PC-3 (cell line): ENCODE data around the gene KCNK16.

Experiments used
- EZH2 ChIP-seq: fragments of 300-600 bp; sonication (generic); IDR thresholded peaks from one replicate; pipeline ENCODE4 v1.6.1; 2017; ENCODE audit warnings: antibody characterized with exemption, mild to moderate bottlenecking, low read length; ENCODE audit not compliant: unreplicated experiment
- EZH2phosphoT487 ChIP-seq: fragments of 300-600 bp; sonication (generic); IDR thresholded peaks from 2 replicates; pipeline ENCODE4 v1.6.1; 2018; ENCODE audit warnings: mild to moderate bottlenecking, antibody characterized with exemption, low read length, borderline replicate concordance
- TF ChIP-seq, protein P1 (sequence below): fragments of 300-600 bp; sonication (generic); conservative IDR thresholded peaks from 2 replicates; pipeline ENCODE4 v1.5.1; 2017; ENCODE audit warnings: antibody characterized with exemption, low read depth, mild to moderate bottlenecking, low read length

DNA sequence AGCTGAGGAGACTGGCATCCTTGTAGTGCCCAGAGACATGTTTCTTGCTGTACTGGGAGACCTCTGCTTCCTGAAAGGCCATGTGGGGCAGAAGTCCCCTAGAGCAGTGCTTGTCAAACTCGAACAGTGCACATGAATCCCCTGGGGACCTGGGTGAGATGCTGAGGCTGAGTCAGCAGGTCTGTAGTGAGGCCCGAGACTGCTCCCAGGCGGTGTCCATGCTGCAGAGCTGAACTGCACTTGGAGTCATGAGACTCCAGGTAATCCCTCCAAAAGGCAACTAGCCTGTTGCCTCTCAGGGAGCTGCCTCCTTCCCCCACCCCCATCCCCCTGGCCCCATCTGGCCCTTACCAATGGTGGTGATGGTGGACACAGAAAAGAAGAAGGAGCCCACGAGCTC lies 12.0 kb downstream of the KCNK16 start:
- TF ChIP-seq, protein P1, sequence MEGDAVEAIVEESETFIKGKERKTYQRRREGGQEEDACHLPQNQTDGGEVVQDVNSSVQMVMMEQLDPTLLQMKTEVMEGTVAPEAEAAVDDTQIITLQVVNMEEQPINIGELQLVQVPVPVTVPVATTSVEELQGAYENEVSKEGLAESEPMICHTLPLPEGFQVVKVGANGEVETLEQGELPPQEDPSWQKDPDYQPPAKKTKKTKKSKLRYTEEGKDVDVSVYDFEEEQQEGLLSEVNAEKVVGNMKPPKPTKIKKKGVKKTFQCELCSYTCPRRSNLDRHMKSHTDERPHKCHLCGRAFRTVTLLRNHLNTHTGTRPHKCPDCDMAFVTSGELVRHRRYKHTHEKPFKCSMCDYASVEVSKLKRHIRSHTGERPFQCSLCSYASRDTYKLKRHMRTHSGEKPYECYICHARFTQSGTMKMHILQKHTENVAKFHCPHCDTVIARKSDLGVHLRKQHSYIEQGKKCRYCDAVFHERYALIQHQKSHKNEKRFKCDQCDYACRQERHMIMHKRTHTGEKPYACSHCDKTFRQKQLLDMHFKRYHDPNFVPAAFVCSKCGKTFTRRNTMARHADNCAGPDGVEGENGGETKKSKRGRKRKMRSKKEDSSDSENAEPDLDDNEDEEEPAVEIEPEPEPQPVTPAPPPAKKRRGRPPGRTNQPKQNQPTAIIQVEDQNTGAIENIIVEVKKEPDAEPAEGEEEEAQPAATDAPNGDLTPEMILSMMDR = no peak
- no peak for TF ChIP-seq EZH2phosphoT487
- TF ChIP-seq EZH2 = no peak
